ENCODE results near the gene TAF1. TPM values are rescaled to one million over a fixed set of nuclear protein-coding genes. Genes with fewer than 3 reads are reported as not detected.

Gene TAF1
- polyA plus RNA-seq, 1 of the 3 experiments (the other 2 are of a cell fraction): 25.0 TPM

GRCh38 chrX:71420686-71421085 is 54.5 kb downstream of the TAF1 start:
- peaks cover 56 to 57% of the 10 kb centered on the region in 2 experiments for H3K36me3 ChIP-seq (replicated peaks in 1 of 2; ENCODE audit: control insufficient read depth in 1 of 2, insufficient read depth in 2 of 2, low read length in 1 of 2)
- H3F3A ChIP-seq (replicated peaks; ENCODE audit: insufficient read depth): no peaks in the 10 kb centered on the region
- H4K20me1 ChIP-seq (ENCODE audit: insufficient read depth): no peaks in the 10 kb centered on the region
- CTCF ChIA-PET: no interaction called here
- H3K4me1 ChIP-seq (ENCODE audit: control insufficient read depth in 1 of 2, insufficient read depth in 2 of 2, low read depth in 1 of 2, low read length in 1 of 2): no peaks in the 10 kb centered on the region
- H3K9me3 ChIP-seq: no peaks in the 10 kb centered on the region
- H3K27ac ChIP-seq (ENCODE audit: low read depth in 2 of 2, low read length in 1 of 2): no peak overlapping the region
- POLR2A ChIA-PET: no interaction called here
- no peak for TF ChIP-seq ELF1 (IDR thresholded peaks at IDR 0.05)
- TF ChIP-seq TCF12 (IDR thresholded peaks at IDR 0.05): no peak
- no peaks in the 10 kb centered on the region for H3K9me2 ChIP-seq
- no peak overlapping the region for H3K4me3 ChIP-seq (ENCODE audit: low read depth in 2 of 2, low read length in 1 of 2)
- H3K27me3 ChIP-seq (ENCODE audit: insufficient read depth): no peaks in the 10 kb centered on the region
- 98% methylated on average over 16 of the region's 20 CpGs for WGBS (ENCODE audit: low lambda C conversion rate)
- H3K9ac ChIP-seq: no peak overlapping the region
- H3K4me2 ChIP-seq: no peak overlapping the region
- H2AFZ ChIP-seq (ENCODE audit: low read depth): no peak overlapping the region
- no peaks in the 10 kb centered on the region for H3K79me2 ChIP-seq (ENCODE audit: insufficient read depth)
- peak; percentile 20 for DNase-seq

- H3K4me2 ChIP-seq: no peak overlapping the region
- H4K20me1 ChIP-seq (ENCODE audit: insufficient read depth): no peaks in the 10 kb centered on the region
- POLR2A ChIA-PET: no interaction called here
- no peak for TF ChIP-seq TAF1 (IDR thresholded peaks at IDR 0.05; ENCODE audit: borderline replicate concordance, low read depth, low read length)
- TF ChIP-seq EP300 (IDR thresholded peaks at IDR 0.05; ENCODE audit: borderline replicate concordance in 1 of 2, low read depth in 1 of 2, low read length in 1 of 2): no peak
- no peak for TF ChIP-seq REST (IDR thresholded peaks at IDR 0.05; ENCODE audit: low read depth, low read length)
- no peak for TF ChIP-seq MAX (IDR thresholded peaks at IDR 0.05; ENCODE audit: low read depth)
- TF ChIP-seq TCF12 (IDR thresholded peaks at IDR 0.05): no peak
- no peak for TF ChIP-seq JUND (IDR thresholded peaks at IDR 0.05)
- TF ChIP-seq RFX5 (IDR thresholded peaks at IDR 0.05; ENCODE audit: low read length): no peak
- TF ChIP-seq GABPA (IDR thresholded peaks at IDR 0.05; ENCODE audit: low read depth): no peak
- no peak for TF ChIP-seq ZBTB33 (IDR thresholded peaks at IDR 0.05; ENCODE audit: borderline replicate concordance, low read depth)
- no peak for TF ChIP-seq RAD21 (IDR thresholded peaks at IDR 0.05; ENCODE audit: low read length)
- no peak for TF ChIP-seq MXI1 (IDR thresholded peaks at IDR 0.05; ENCODE audit: low read depth, low read length)
- TF ChIP-seq FOXM1 (IDR thresholded peaks at IDR 0.05; ENCODE audit: low read depth): no peak
- no peak for TF ChIP-seq RCOR1 (IDR thresholded peaks at IDR 0.05; ENCODE audit: low read length)
- TF ChIP-seq RXRA (IDR thresholded peaks at IDR 0.05; ENCODE audit: borderline replicate concordance, low read depth): no peak
- no peak for TF ChIP-seq NFIC (IDR thresholded peaks at IDR 0.05; ENCODE audit: borderline replicate concordance)
- no peak for TF ChIP-seq EZH2phosphoT487 (IDR thresholded peaks at IDR 0.05; ENCODE audit: borderline replicate concordance, low read depth)
- TF ChIP-seq SMC3 (IDR thresholded peaks at IDR 0.05; ENCODE audit: low read depth, low read length): no peak
- no peak for TF ChIP-seq CTCF (IDR thresholded peaks at IDR 0.05)
- no peak for TF ChIP-seq ELF1 (IDR thresholded peaks at IDR 0.05)
- H2AFZ ChIP-seq (ENCODE audit: low read depth): no peak overlapping the region
- no peak overlapping the region for H3K9ac ChIP-seq
- peaks cover 42 to 43% of the 10 kb centered on the region in 2 experiments for H3K36me3 ChIP-seq (replicated peaks in 1 of 2; ENCODE audit: control insufficient read depth in 1 of 2, insufficient read depth in 2 of 2, low read length in 1 of 2)
- no peaks in the 10 kb centered on the region for H3K9me3 ChIP-seq
- H3K27me3 ChIP-seq (ENCODE audit: insufficient read depth): no peaks in the 10 kb centered on the region
- no peak for DNase-seq
- H3F3A ChIP-seq (replicated peaks; ENCODE audit: insufficient read depth): no peaks in the 10 kb centered on the region
- H3K4me1 ChIP-seq (ENCODE audit: control insufficient read depth in 1 of 2, insufficient read depth in 2 of 2, low read depth in 1 of 2, low read length in 1 of 2): no peaks in the 10 kb centered on the region
- CTCF ChIA-PET: interaction anchor here (0.7 kb wide), 1 partner anchor 25 kb away, joined by 3 read pairs; no protein-coding TSS in a partner anchor
- no peaks in the 10 kb centered on the region for H3K9me2 ChIP-seq
- H3K79me2 ChIP-seq (ENCODE audit: insufficient read depth): no peaks in the 10 kb centered on the region
- no peak overlapping the region for H3K4me3 ChIP-seq (ENCODE audit: low read depth in 2 of 2, low read length in 1 of 2)
- H3K27ac ChIP-seq (ENCODE audit: low read depth in 2 of 2, low read length in 1 of 2): no peak overlapping the region
- WGBS (ENCODE audit: low lambda C conversion rate): 97% methylated on average over 1 of the region's 1 CpG
These were observed 66.6 kb downstream of the TAF1 start for GRCh38 chrX:71432733-71433132.
